GM12864 (cell line): ENCODE results near the gene RXRA.

Source experiments
- DNase-seq: peaks from one replicate; pipeline ENCODE4 v3.0.0-alpha.2; 2011; ENCODE audit warnings: low read depth
- H3K4me3 ChIP-seq: 2 replicates; pipeline ENCODE4 v1.5.1; 2011; ENCODE audit warnings: mild to moderate bottlenecking, low read depth, low read length, control low read depth
- TF ChIP-seq, protein P1 (sequence below): IDR thresholded peaks from 2 replicates; pipeline ENCODE4 v1.5.1; 2011; ENCODE audit warnings: low read depth, mild to moderate bottlenecking, moderate library complexity, low read length, control low read depth, inconsistent platforms; ENCODE audit errors: missing control alignments

RXRA gene

DNA sequence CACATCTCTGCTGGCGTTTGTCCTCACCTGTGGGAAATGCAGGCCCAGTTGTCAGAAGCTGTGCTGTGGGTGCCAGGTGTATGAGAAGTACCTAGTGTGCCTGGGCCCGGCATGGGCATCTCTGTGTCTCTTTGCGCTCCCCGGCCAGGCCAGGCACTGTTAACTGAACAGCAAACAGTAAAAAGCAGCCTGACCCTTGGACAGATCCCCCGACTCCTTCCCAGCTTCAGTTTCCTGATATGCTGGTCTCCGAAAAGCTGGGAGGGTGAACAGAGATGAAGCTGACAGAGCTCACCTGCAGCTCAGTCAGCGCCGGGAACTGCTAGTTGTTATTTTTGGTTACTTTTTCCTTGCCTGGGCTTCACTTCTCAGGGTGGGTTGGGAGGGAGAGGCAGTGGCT, 28.9 kb downstream of the RXRA start:
- TF ChIP-seq, protein P1, sequence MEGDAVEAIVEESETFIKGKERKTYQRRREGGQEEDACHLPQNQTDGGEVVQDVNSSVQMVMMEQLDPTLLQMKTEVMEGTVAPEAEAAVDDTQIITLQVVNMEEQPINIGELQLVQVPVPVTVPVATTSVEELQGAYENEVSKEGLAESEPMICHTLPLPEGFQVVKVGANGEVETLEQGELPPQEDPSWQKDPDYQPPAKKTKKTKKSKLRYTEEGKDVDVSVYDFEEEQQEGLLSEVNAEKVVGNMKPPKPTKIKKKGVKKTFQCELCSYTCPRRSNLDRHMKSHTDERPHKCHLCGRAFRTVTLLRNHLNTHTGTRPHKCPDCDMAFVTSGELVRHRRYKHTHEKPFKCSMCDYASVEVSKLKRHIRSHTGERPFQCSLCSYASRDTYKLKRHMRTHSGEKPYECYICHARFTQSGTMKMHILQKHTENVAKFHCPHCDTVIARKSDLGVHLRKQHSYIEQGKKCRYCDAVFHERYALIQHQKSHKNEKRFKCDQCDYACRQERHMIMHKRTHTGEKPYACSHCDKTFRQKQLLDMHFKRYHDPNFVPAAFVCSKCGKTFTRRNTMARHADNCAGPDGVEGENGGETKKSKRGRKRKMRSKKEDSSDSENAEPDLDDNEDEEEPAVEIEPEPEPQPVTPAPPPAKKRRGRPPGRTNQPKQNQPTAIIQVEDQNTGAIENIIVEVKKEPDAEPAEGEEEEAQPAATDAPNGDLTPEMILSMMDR: no peak
- H3K4me3 ChIP-seq: no peak overlapping the region
- DNase-seq: no peak

- H3K4me3 ChIP-seq: no peak overlapping the region
- TF ChIP-seq, protein P1: no peak
- no peak for DNase-seq
Observed at GRCh38 chr9:134355561-134356279, 29.5 kb downstream of the RXRA start.

GRCh38 chr9:134356496-134357470, 30.5 kb downstream of the RXRA start:
- TF ChIP-seq, protein P1: no peak
- H3K4me3 ChIP-seq: no peak overlapping the region
- DNase-seq: no peak

- TF ChIP-seq, protein P1: no peak
- DNase-seq: no peak
- no peak overlapping the region for H3K4me3 ChIP-seq
Observed at GRCh38 chr9:134357631-134358025, 31.4 kb downstream of the RXRA start.

DNA sequence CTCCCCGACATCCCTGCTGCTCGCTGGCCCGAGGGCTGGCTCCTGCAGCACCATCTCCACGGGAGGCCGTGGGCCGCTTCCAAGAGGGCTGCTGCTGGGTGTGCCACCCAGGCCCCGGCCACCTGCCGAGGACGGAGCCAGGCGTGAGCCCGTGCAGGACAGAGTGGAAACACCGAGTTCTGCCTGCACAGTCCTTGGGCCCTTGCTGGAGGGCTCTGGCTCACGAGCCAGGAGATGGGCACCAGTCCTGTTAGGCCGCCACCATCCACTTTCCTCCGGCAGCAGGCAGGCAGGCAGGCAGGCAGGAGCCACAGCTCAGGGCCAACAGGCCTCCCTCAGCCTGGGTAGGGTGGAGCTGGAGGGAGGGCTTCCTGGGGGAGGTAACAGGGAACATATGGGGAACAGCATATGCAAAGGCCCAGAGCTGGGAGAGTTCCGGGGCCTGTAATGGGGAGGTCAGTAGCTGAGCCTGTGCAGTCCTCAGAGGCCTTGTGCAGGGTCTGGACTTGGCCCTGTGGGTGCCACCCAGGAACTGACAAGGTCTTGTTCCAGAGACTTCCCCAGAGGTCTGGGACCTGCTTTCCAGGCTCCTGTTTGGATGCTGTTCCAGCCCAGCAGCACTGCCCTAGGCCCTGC, 31.9 kb downstream of the RXRA start:
- DNase-seq: no peak
- TF ChIP-seq, protein P1: no peak
- no peak overlapping the region for H3K4me3 ChIP-seq

- TF ChIP-seq, protein P1: no peak
- DNase-seq: no peak
- H3K4me3 ChIP-seq: no peak overlapping the region
Observed at GRCh38 chr9:134358662-134359319, 32.5 kb downstream of the RXRA start.
